Activated CD8-positive, alpha-beta memory T cell treated with anti-CD3 and anti-CD28 coated beads for 24 hours (primary cell): ENCODE data around the gene TCF4.
A peak's percentile ranks its signal among the peaks of the same experiment; 100 is the strongest.

Experiments used
- DNase-seq: peaks from one replicate; pipeline ENCODE4 v3.0.0-alpha.2; 2020

TCF4 gene

GRCh38 chr18:55501579-55501978 lies 86.4 kb downstream of the TCF4 start:
- DNase-seq = no peak

GRCh38 chr18:55500316-55501086 lies 87.5 kb downstream of the TCF4 start:
- DNase-seq = no peak

- no peak for DNase-seq
These were observed 88.5 kb downstream of the TCF4 start for GRCh38 chr18:55499526-55499925.

GRCh38 chr18:55497825-55498403 lies 90.1 kb downstream of the TCF4 start:
- no peak for DNase-seq

- no peak for DNase-seq
These were observed 93.1 kb downstream of the TCF4 start for GRCh38 chr18:55494899-55495298.

- DNase-seq = no peak
These were observed 93.6 kb downstream of the TCF4 start for GRCh38 chr18:55494441-55494840.

- DNase-seq = no peak
These were observed 96.4 kb downstream of the TCF4 start for GRCh38 chr18:55491616-55492015.

- no peak for DNase-seq
These were observed 98.7 kb downstream of the TCF4 start for GRCh38 chr18:55489034-55489986.

- no peak for DNase-seq
These were observed 99.5 kb downstream of the TCF4 start for GRCh38 chr18:55488473-55488872.

- no peak for DNase-seq
These were observed 100.0 kb downstream of the TCF4 start for GRCh38 chr18:55487997-55488396.

GRCh38 chr18:55486936-55487335 lies 101.1 kb downstream of the TCF4 start:
- no peak for DNase-seq

GRCh38 chr18:55485666-55486065 lies 102.3 kb downstream of the TCF4 start:
- DNase-seq = no peak

- no peak for DNase-seq
These were observed 103.2 kb downstream of the TCF4 start for GRCh38 chr18:55484773-55485172.

- DNase-seq = no peak
These were observed 104.6 kb downstream of the TCF4 start for GRCh38 chr18:55483266-55483871.

GRCh38 chr18:55479656-55480420 lies 108.2 kb downstream of the TCF4 start:
- no peak for DNase-seq

GRCh38 chr18:55477860-55478581 lies 110.0 kb downstream of the TCF4 start:
- no peak for DNase-seq

GRCh38 chr18:55477499-55477859 lies 110.5 kb downstream of the TCF4 start:
- peak; percentile 65 for DNase-seq

GRCh38 chr18:55475916-55476315 lies 112.1 kb downstream of the TCF4 start:
- DNase-seq = no peak

- no peak for DNase-seq
These were observed 112.5 kb downstream of the TCF4 start for GRCh38 chr18:55475467-55475866.

- DNase-seq = no peak
These were observed 114.4 kb downstream of the TCF4 start for GRCh38 chr18:55473560-55473959.

- DNase-seq = no peak
These were observed 114.9 kb downstream of the TCF4 start for GRCh38 chr18:55473058-55473457.

- no peak for DNase-seq
These were observed 117.2 kb downstream of the TCF4 start for GRCh38 chr18:55470826-55471225.
